ENCODE data around the gene IL1RL1. TPM values are rescaled to one million over a fixed set of nuclear protein-coding genes. Genes with fewer than 3 reads are reported as not detected.

IL1RL1 gene
- polyA plus RNA-seq, 1 of the 3 experiments (the other 2 are of a cell fraction) = not detected

- H2AFZ ChIP-seq (ENCODE audit: low read depth) = no peak overlapping the region
- no peak for DNase-seq
- no peaks in the 10 kb centered on the region for H3F3A ChIP-seq (replicated peaks; ENCODE audit: insufficient read depth)
- no peak overlapping the region for H3K4me3 ChIP-seq (ENCODE audit: low read depth in 2 of 2, low read length in 1 of 2)
- H3K9me3 ChIP-seq = no peaks in the 10 kb centered on the region
- no peaks in the 10 kb centered on the region for H4K20me1 ChIP-seq (ENCODE audit: insufficient read depth)
- no peak for TF ChIP-seq CTCF (IDR thresholded peaks at IDR 0.05)
- no peak for TF ChIP-seq TCF12 (IDR thresholded peaks at IDR 0.05)
- TF ChIP-seq TAF1 (IDR thresholded peaks at IDR 0.05; ENCODE audit: borderline replicate concordance, low read depth, low read length) = no peak
- no peak for TF ChIP-seq IRF3 (IDR thresholded peaks at IDR 0.05; ENCODE audit: low read depth, low read length)
- TF ChIP-seq REST (IDR thresholded peaks at IDR 0.05; ENCODE audit: low read depth, low read length) = no peak
- no peak for TF ChIP-seq FOXM1 (IDR thresholded peaks at IDR 0.05; ENCODE audit: low read depth)
- no peak for TF ChIP-seq JUND (IDR thresholded peaks at IDR 0.05)
- no peak for TF ChIP-seq MEF2A (IDR thresholded peaks at IDR 0.05; ENCODE audit: borderline replicate concordance, low read depth)
- TF ChIP-seq EZH2phosphoT487 (IDR thresholded peaks at IDR 0.05; ENCODE audit: borderline replicate concordance, low read depth) = no peak
- no peak for TF ChIP-seq FOXJ3 (CRISPR knock-in tag; IDR thresholded peaks at IDR 0.05)
- no peak for TF ChIP-seq GATA2 (CRISPR knock-in tag; IDR thresholded peaks at IDR 0.05)
- TF ChIP-seq ZBTB33 (IDR thresholded peaks at IDR 0.05; ENCODE audit: borderline replicate concordance, low read depth) = no peak
- no peak for TF ChIP-seq MXI1 (IDR thresholded peaks at IDR 0.05; ENCODE audit: low read depth, low read length)
- no peak for TF ChIP-seq PBX3 (IDR thresholded peaks at IDR 0.05)
- TF ChIP-seq USF1 (IDR thresholded peaks at IDR 0.05; ENCODE audit: borderline replicate concordance, low read depth) = no peak
- no peak for TF ChIP-seq NRF1 (IDR thresholded peaks at IDR 0.05; ENCODE audit: low read depth, low read length)
- 19% methylated on average over 4 of the region's 4 CpGs for WGBS (ENCODE audit: low lambda C conversion rate)
- H3K9me2 ChIP-seq = no peaks in the 10 kb centered on the region
- no peak overlapping the region for H3K9ac ChIP-seq
- no peak overlapping the region for H3K4me2 ChIP-seq
- H3K27ac ChIP-seq (ENCODE audit: low read depth in 2 of 2, low read length in 1 of 2) = no peak overlapping the region
- no peaks in the 10 kb centered on the region for H3K79me2 ChIP-seq (ENCODE audit: insufficient read depth)
- ChIA-PET POLR2A (no interaction called here), CTCF (interaction anchor here (1.2 kb wide), 1 partner anchor 28 kb away, joined by 3 read pairs; no protein-coding TSS in a partner anchor)
- no peaks in the 10 kb centered on the region for H3K36me3 ChIP-seq (replicated peaks in 1 of 2; ENCODE audit: control insufficient read depth in 1 of 2, insufficient read depth in 2 of 2, low read length in 1 of 2)
- no peaks in the 10 kb centered on the region for H3K4me1 ChIP-seq (ENCODE audit: control insufficient read depth in 1 of 2, insufficient read depth in 2 of 2, low read depth in 1 of 2, low read length in 1 of 2)
- peaks cover 41% of the 10 kb centered on the region; the same call in 1 of the 2 replicates for H3K27me3 ChIP-seq (ENCODE audit: insufficient read depth)
These were observed 42.7 kb upstream of the IL1RL1 start for GRCh38 chr2:102268510-102269199.

Measured in SK-N-SH (cell line).